Renal cortical epithelial cell (primary cell): Measurements from ENCODE around the gene FBLIM1. TPM values are rescaled to one million over a fixed set of nuclear protein-coding genes. Genes with fewer than 3 reads are reported as not detected.
A peak's percentile ranks its signal among the peaks of the same experiment; 100 is the strongest.

Source experiments
- DNase-seq: peaks from one replicate; pipeline ENCODE4 v3.0.0-alpha.2; 2011; ENCODE audit warnings: low read depth
- total RNA-seq: library from RNA; depleted of rRNA; stranded (reverse); fragments of >200 nt; gene quantifications from 2 replicates; pipeline ENCODE4 v1.2.3, GENCODE V29; 2014

The FBLIM1 gene
- total RNA-seq, 1 donor from 2014 or later: 213 TPM

- no peak for DNase-seq
Observed at GRCh38 chr1:15731735-15732685, 26.6 kb upstream of the FBLIM1 start.

GRCh38 chr1:15732686-15733081 lies 25.9 kb upstream of the FBLIM1 start:
- no peak for DNase-seq

- DNase-seq: no peak
Observed at GRCh38 chr1:15733218-15733725, 25.3 kb upstream of the FBLIM1 start.

- no peak for DNase-seq
Observed at GRCh38 chr1:15733726-15734226, 24.8 kb upstream of the FBLIM1 start.

GRCh38 chr1:15734296-15734695 lies 24.3 kb upstream of the FBLIM1 start:
- no peak for DNase-seq

GRCh38 chr1:15734901-15735300 lies 23.7 kb upstream of the FBLIM1 start:
- no peak for DNase-seq

GRCh38 chr1:15735304-15736037 lies 23.1 kb upstream of the FBLIM1 start:
- DNase-seq: no peak

- no peak for DNase-seq
Observed at GRCh38 chr1:15736038-15736891, 22.3 kb upstream of the FBLIM1 start, which contains the start of gene SLC25A34. Gene SLC25A34, plus strand, starts transcription at chr1:15736258. Its CDS starts 228 bp downstream, at chr1:15736486.

GRCh38 chr1:15736892-15737261 lies 21.7 kb upstream of the FBLIM1 start:
- DNase-seq: no peak

- no peak for DNase-seq
Observed at GRCh38 chr1:15737324-15738319, 21.0 kb upstream of the FBLIM1 start.

GRCh38 chr1:15738416-15739113 lies 20.0 kb upstream of the FBLIM1 start:
- DNase-seq: no peak

GRCh38 chr1:15739259-15739658 lies 19.3 kb upstream of the FBLIM1 start:
- no peak for DNase-seq

- no peak for DNase-seq
Observed at GRCh38 chr1:15739745-15740144, 18.9 kb upstream of the FBLIM1 start.

- peak; percentile 42 for DNase-seq
Observed at GRCh38 chr1:15740924-15741850, 17.4 kb upstream of the FBLIM1 start.

- no peak for DNase-seq
Observed at GRCh38 chr1:15742339-15742801, 16.2 kb upstream of the FBLIM1 start, which contains the start of gene TMEM82. Gene TMEM82, plus strand, starts transcription at chr1:15742499. Its CDS starts 61 bp downstream, at chr1:15742560.

GRCh38 chr1:15744122-15744679 lies 14.4 kb upstream of the FBLIM1 start:
- no peak for DNase-seq

GRCh38 chr1:15747378-15747777 lies 11.2 kb upstream of the FBLIM1 start:
- DNase-seq: no peak

GRCh38 chr1:15748264-15748663 lies 10.3 kb upstream of the FBLIM1 start:
- DNase-seq: no peak
